Trophoblast cell (in vitro differentiated cells and primary cell): Measurements from ENCODE around the gene ACTG1.

ENCODE experiments used
- DNase-seq, 2 donors: peaks; one replicate each; pipeline ENCODE4 v3.0.0-alpha.2; 2016
- H2AFZ ChIP-seq: 2 replicates; pipeline ENCODE4 v1.6.1; 2013; ENCODE audit warnings: low read length, moderate library complexity, mild to moderate bottlenecking; ENCODE audit not compliant: insufficient read depth, poor library complexity
- H2AK5ac ChIP-seq: 2 replicates; pipeline ENCODE4 v1.6.1; 2013; ENCODE audit warnings: mild to moderate bottlenecking, low read length
- H2BK120ac ChIP-seq: 2 replicates; pipeline ENCODE4 v1.6.1; 2013; ENCODE audit warnings: low read length, mild to moderate bottlenecking, moderate library complexity; ENCODE audit not compliant: insufficient read depth, poor library complexity
- H2BK12ac ChIP-seq: 2 replicates; pipeline ENCODE4 v1.6.1; 2013; ENCODE audit warnings: mild to moderate bottlenecking, low read length, moderate library complexity
- H2BK5ac ChIP-seq: 2 replicates; pipeline ENCODE4 v1.6.1; 2013; ENCODE audit warnings: low read length, low read depth, moderate library complexity, mild to moderate bottlenecking; ENCODE audit not compliant: poor library complexity
- H3K14ac ChIP-seq: 2 replicates; pipeline ENCODE4 v1.6.1; 2013; ENCODE audit warnings: mild to moderate bottlenecking, low read length
- H3K18ac ChIP-seq: 2 replicates; pipeline ENCODE4 v1.6.1; 2013; ENCODE audit warnings: mild to moderate bottlenecking, low read length
- H3K23ac ChIP-seq: 2 replicates; pipeline ENCODE4 v1.6.1; 2013; ENCODE audit warnings: low read length
- H3K27ac ChIP-seq: 2 replicates; pipeline ENCODE4 v1.5.1; 2013; ENCODE audit warnings: low read depth, mild to moderate bottlenecking, inconsistent platforms, low read length, moderate library complexity
- H3K27me3 ChIP-seq: 2 replicates; pipeline ENCODE4 v1.6.1; 2013; ENCODE audit warnings: inconsistent platforms, mild to moderate bottlenecking, low read length, moderate library complexity; ENCODE audit not compliant: insufficient read depth
- H3K36me3 ChIP-seq, 2 experiments: 1 replicate in 1 of 2; 2 replicates in 1 of 2; pipeline ENCODE4 v1.6.1; 2013; ENCODE audit warnings: low read length in 2 of 2, mild to moderate bottlenecking in 2 of 2, moderate library complexity in 1 of 2; ENCODE audit not compliant: insufficient read depth in 2 of 2, control insufficient read depth in 1 of 2
- H3K4ac ChIP-seq: 2 replicates; pipeline ENCODE4 v1.6.1; 2013; ENCODE audit warnings: low read depth, mild to moderate bottlenecking, low read length, moderate library complexity
- H3K4me1 ChIP-seq, 2 experiments: 1 replicate in 1 of 2; 2 replicates in 1 of 2; pipeline ENCODE4 v1.6.1; 2013; ENCODE audit warnings: low read length in 2 of 2, mild to moderate bottlenecking in 2 of 2, moderate library complexity in 1 of 2; ENCODE audit not compliant: insufficient read depth in 2 of 2, control insufficient read depth in 1 of 2
- H3K4me2 ChIP-seq: 2 replicates; pipeline ENCODE4 v1.6.1; 2013; ENCODE audit warnings: inconsistent platforms, mild to moderate bottlenecking, low read length, moderate library complexity
- H3K4me3 ChIP-seq: 2 replicates; pipeline ENCODE4 v1.5.1; 2013; ENCODE audit warnings: mild to moderate bottlenecking, low read depth, low read length, inconsistent platforms
- H3K79me1 ChIP-seq: one replicate; pipeline ENCODE4 v1.6.1; 2013; ENCODE audit warnings: low read length
- H3K79me2 ChIP-seq: 2 replicates; pipeline ENCODE4 v1.6.1; 2013; ENCODE audit warnings: low read length, mild to moderate bottlenecking; ENCODE audit not compliant: control insufficient read depth, insufficient read depth, poor library complexity
- H3K9ac ChIP-seq: 2 replicates; pipeline ENCODE4 v1.6.1; 2013; ENCODE audit warnings: mild to moderate bottlenecking, low read length
- H3K9me3 ChIP-seq: 2 replicates; pipeline ENCODE4 v1.6.1; 2013; ENCODE audit warnings: low read depth, mild to moderate bottlenecking, control low read depth, inconsistent platforms, low read length; ENCODE audit not compliant: insufficient read depth
- H4K12ac ChIP-seq: 2 replicates; pipeline ENCODE4 v1.6.1; 2013; ENCODE audit warnings: low read depth, mild to moderate bottlenecking, low read length, moderate library complexity
- H4K8ac ChIP-seq: 2 replicates; pipeline ENCODE4 v1.6.1; 2013; ENCODE audit warnings: low read depth, mild to moderate bottlenecking, low read length, moderate library complexity
- H4K91ac ChIP-seq: one replicate; pipeline ENCODE4 v1.6.1; 2013; ENCODE audit warnings: low read depth, mild to moderate bottlenecking, low read length, moderate library complexity
- WGBS: extraction: QIAGEN DNeasy Blood & Tissue Kit; methylation state at CpG from one replicate; pipeline ENCODE4 v1.1.7; 2013; ENCODE audit warnings: missing lambda C conversion rate; ENCODE audit not compliant: insufficient read length, insufficient coverage; ENCODE audit errors: extremely low coverage; 5-methylcytosine and 5-hydroxymethylcytosine counted together

The ACTG1 gene

DNA sequence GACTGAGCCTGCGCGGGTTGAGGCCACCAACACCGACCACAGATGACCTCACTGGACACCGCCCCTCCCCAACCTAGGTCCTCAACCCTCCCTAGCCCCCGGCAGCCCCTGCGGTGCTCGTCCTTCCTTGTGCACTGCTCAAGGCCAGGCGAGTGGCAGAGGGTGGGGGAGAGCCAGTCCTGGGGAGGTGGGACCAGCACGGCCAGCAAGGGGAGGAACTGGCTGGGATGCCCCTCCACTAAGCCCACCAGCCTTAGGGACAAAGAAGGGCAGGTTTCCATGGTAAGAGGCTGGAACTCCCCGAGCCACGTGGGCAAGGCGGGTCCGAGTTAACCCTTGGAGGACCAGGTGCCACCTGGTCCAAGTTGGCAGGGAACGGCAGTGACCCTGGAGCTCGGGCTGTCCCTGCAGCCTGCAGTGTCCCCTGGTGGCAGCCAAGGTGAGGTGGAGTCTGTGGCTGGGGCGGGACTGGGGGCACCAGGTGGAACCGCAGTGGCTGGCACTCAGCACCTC lies 24.8 kb upstream of the ACTG1 start:
- Histone ChIP-seq H2BK5ac (no peak overlapping the region), H3K4me2 (no peak overlapping the region), H4K91ac (no peak overlapping the region), H3K4me1 (peaks cover 0 to 1% of the 10 kb centered on the region in 2 experiments), H3K14ac (no peak overlapping the region), H3K27ac (no peak overlapping the region), H3K4ac (no peak overlapping the region), H3K36me3 (peaks cover 20 to 24% of the 10 kb centered on the region in 2 experiments), H3K79me2 (no peaks in the 10 kb centered on the region), H3K4me3 (no peak overlapping the region), H2BK120ac (no peak overlapping the region), H3K23ac (no peak overlapping the region), H2BK12ac (no peak overlapping the region), H3K27me3 (peaks cover 10% of the 10 kb centered on the region), H3K9ac (no peak overlapping the region), H2AFZ (no peak overlapping the region), H2AK5ac (no peak overlapping the region), H3K18ac (no peak overlapping the region), H3K9me3 (peaks cover 8% of the 10 kb centered on the region), H4K8ac (no peak overlapping the region), H3K79me1 (no peaks in the 10 kb centered on the region), H4K12ac (no peak overlapping the region)
- peak in 1 of 2 donors; percentile 44 for DNase-seq
- no CpG with 5 or more reads among the region's 17 CpGs for WGBS

DNA sequence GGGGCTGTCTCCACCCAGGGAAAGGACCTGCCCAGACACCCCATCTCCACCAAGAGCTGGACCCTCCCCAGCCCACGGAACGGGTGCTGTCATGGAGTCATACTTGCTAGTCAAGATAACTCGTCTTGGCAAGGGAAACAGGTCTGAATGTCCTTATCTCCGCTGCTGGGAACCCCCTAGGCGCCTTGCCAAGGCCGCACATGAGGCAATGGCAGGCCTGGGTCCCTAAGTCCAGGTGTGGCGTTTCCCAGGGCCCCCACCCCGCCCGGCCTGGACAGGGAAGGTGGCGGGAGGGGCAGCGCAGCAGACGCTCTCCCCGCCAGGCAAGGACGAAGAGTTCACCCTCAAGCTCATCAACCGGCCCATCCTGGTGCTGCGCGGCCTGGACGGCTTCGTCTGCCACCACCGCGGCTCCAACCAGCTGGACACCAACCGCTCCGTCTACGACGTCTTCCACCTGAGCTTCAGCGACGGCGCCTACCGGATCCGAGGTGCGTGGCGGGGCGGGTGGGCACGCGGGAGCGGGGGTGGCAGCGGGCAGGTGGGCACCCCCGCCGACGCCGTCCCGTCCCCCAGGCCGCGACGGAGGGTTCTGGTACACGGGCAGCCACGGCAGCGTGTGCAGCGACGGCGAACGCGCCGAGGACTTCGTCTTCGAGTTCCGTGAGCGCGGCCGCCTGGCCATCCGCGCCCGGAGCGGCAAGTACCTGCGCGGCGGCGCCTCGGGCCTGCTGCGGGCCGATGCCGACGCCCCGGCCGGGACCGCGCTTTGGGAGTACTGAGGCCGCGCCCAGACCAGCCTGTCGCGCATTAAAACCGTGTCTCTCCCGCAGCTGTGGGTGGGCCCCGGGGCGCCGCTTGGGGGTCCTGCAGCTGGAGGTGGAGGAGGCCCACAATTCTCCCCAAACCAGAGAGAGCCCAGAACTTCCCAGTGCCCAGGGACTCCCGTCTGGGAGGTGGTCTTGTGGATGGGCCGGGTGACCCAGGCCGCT lies 24.0 kb upstream of the ACTG1 start:
- H3K4me3 ChIP-seq: no peak overlapping the region
- H4K8ac ChIP-seq: no peak overlapping the region
- no peak overlapping the region for H2BK12ac ChIP-seq
- no peaks in the 10 kb centered on the region for H3K79me1 ChIP-seq
- H3K14ac ChIP-seq: no peak overlapping the region
- H3K27me3 ChIP-seq: peaks cover 10% of the 10 kb centered on the region
- no peak overlapping the region for H2BK5ac ChIP-seq
- no peak overlapping the region for H2AK5ac ChIP-seq
- H4K12ac ChIP-seq: no peak overlapping the region
- no peak overlapping the region for H4K91ac ChIP-seq
- DNase-seq: peak in 1 of 2 donors; percentile 41
- H3K4me1 ChIP-seq: peaks cover 0 to 1% of the 10 kb centered on the region in 2 experiments
- H3K9ac ChIP-seq: no peak overlapping the region
- H3K79me2 ChIP-seq: no peaks in the 10 kb centered on the region
- no peak overlapping the region for H3K18ac ChIP-seq
- no peak overlapping the region for H3K4me2 ChIP-seq
- WGBS: no CpG with 5 or more reads among the region's 89 CpGs
- peaks cover 8% of the 10 kb centered on the region for H3K9me3 ChIP-seq
- no peak overlapping the region for H3K4ac ChIP-seq
- H3K23ac ChIP-seq: no peak overlapping the region
- peaks cover 18 to 21% of the 10 kb centered on the region in 2 experiments for H3K36me3 ChIP-seq
- no peak overlapping the region for H2BK120ac ChIP-seq
- H2AFZ ChIP-seq: no peak overlapping the region
- H3K27ac ChIP-seq: no peak overlapping the region

DNA sequence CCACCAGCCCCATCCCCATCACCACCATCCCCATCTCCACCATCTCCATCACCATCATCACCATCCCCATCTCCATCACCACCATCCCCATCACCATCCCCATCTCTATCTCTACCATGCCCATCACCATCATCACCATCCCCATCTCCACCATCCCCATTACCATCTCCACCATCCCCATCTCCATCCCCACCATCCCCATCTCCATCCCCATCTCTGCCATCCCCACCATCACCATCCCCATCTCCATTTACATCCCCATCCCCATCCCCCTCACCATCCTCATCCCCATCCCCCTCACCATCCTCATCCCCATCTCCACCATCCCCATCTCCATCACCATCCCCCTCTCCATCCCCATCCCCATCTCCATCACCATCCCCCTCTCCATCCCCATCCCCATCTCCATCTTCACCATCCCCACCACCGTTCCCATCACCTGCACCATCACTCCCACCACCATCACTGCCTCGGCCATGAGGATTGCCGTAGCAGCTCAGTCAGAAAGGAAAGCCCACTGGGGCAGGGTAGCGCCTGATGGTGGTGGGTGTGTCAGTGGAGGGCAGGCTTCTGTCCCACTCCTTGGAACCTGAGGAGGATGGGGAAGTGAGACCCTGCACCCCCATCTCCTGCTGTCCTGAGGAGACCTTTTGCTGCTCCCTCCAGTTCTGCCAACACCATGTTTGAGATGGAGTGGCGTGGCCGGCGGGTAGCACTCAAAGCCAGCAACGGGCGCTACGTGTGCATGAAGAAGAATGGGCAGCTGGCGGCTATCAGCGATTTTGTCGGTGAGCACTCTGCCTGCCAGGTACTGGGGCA lies 23.1 kb upstream of the ACTG1 start:
- Histone ChIP-seq H4K91ac (no peak overlapping the region), H3K4me3 (no peak overlapping the region), H2BK12ac (no peak overlapping the region), H3K23ac (no peak overlapping the region), H3K14ac (no peak overlapping the region), H3K9me3 (peaks cover 15% of the 10 kb centered on the region), H3K4me1 (peaks cover 0 to 1% of the 10 kb centered on the region in 2 experiments), H3K18ac (no peak overlapping the region), H2AK5ac (no peak overlapping the region), H3K4me2 (no peak overlapping the region), H4K8ac (no peak overlapping the region), H3K4ac (no peak overlapping the region), H2BK120ac (no peak overlapping the region), H3K79me2 (no peaks in the 10 kb centered on the region), H3K27ac (no peak overlapping the region), H2AFZ (no peak overlapping the region), H3K79me1 (no peaks in the 10 kb centered on the region), H2BK5ac (no peak overlapping the region), H3K36me3 (peaks cover 10 to 12% of the 10 kb centered on the region in 2 experiments), H4K12ac (no peak overlapping the region), H3K27me3 (peaks cover 10% of the 10 kb centered on the region), H3K9ac (no peak overlapping the region)
- DNase-seq: no peak
- WGBS: no CpG with 5 or more reads among the region's 13 CpGs

DNA sequence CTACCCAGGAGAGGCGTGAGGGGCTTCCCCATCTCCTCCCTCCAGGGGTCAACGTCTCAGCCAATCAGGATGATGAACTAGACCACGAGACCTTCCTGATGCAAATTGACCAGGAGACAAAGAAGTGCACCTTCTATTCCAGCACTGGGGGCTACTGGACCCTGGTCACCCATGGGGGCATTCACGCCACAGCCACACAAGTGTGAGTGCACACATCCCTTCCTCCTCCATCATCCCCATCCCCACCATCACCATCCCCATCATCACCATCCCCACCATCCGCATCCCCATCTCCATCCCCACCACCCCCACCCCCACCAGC lies 22.4 kb upstream of the ACTG1 start:
- Histone ChIP-seq H3K79me2 (no peaks in the 10 kb centered on the region), H3K14ac (no peak overlapping the region), H3K4ac (no peak overlapping the region), H2AFZ (no peak overlapping the region), H4K8ac (no peak overlapping the region), H3K4me1 (peaks cover 0 to 1% of the 10 kb centered on the region in 2 experiments), H3K79me1 (no peaks in the 10 kb centered on the region), H2BK120ac (no peak overlapping the region), H3K27me3 (peaks cover 10% of the 10 kb centered on the region), H3K27ac (no peak overlapping the region), H2AK5ac (no peak overlapping the region), H3K9ac (no peak overlapping the region), H3K9me3 (peaks cover 17% of the 10 kb centered on the region), H3K23ac (no peak overlapping the region), H3K4me2 (no peak overlapping the region), H2BK5ac (no peak overlapping the region), H3K36me3 (peaks cover 3 to 5% of the 10 kb centered on the region in 2 experiments), H2BK12ac (no peak overlapping the region), H4K91ac (no peak overlapping the region), H4K12ac (no peak overlapping the region), H3K4me3 (no peak overlapping the region), H3K18ac (no peak overlapping the region)
- 100% methylated on average over 1 of the region's 5 CpGs for WGBS
- no peak for DNase-seq
